Spinal cord (tissue), 10 donors: ENCODE results near the gene ANKRD22. TPM values are rescaled to one million over a fixed set of nuclear protein-coding genes. Genes with fewer than 3 reads are reported as not detected.
"Not testable (repeated sequence)": the region's sequence is repeated elsewhere in the genome, so short reads cannot be mapped to it uniquely, and the experiment has no call there.

Experiments
- DNase-seq, 6 donors: peaks; one replicate each; pipeline versions ENCODE4 v3.0.0 to v3.0.0-alpha.2; 2013 to 2015; ENCODE audit warnings: low spot score in 6 of 6, low read depth in 4 of 6
- H3K27ac ChIP-seq: one replicate; pipeline ENCODE4 v1.5.1; 2013; ENCODE audit warnings: low read depth, low read length, control low read depth
- H3K27me3 ChIP-seq: one replicate; pipeline ENCODE4 v1.6.1; 2013; ENCODE audit warnings: low read length; ENCODE audit not compliant: control insufficient read depth, insufficient read depth
- H3K36me3 ChIP-seq: one replicate; pipeline ENCODE4 v1.6.1; 2013; ENCODE audit warnings: low read length; ENCODE audit not compliant: control insufficient read depth, insufficient read depth
- H3K4me1 ChIP-seq: one replicate; pipeline ENCODE4 v1.6.1; 2013; ENCODE audit warnings: low read length; ENCODE audit not compliant: control insufficient read depth, insufficient read depth
- H3K4me3 ChIP-seq: one replicate; pipeline ENCODE4 v1.5.1; 2013; ENCODE audit warnings: low read depth, low read length, control low read depth
- H3K9me3 ChIP-seq: one replicate; pipeline ENCODE4 v1.6.1; 2013; ENCODE audit warnings: low read length; ENCODE audit not compliant: control insufficient read depth, insufficient read depth
- WGBS: methylation state at CpG from one replicate; pipeline ENCODE4 v1.1.5; 2013; ENCODE audit warnings: missing lambda C conversion rate; ENCODE audit not compliant: insufficient coverage; 5-methylcytosine and 5-hydroxymethylcytosine counted together
- polyA plus RNA-seq, 2 donors: library from polyadenylated mRNA; unstranded; fragments of 120-200 nt; gene quantifications; one replicate each; pipeline ENCODE4 v1.2.1, GENCODE V29; 2013; ENCODE audit not compliant: insufficient read length in 2 of 2
- total RNA-seq, 2 donors: library from RNA; depleted of rRNA in 1 of 2; stranded (reverse); fragments of 120-200 nt in 1 of 2; fragments of >200 nt in 1 of 2; gene quantifications; one replicate each; pipeline versions ENCODE4 v1.2.3 to v1.2.4, GENCODE V29; 2013 to 2014
- donor health status: healthy.

Gene ANKRD22
- total and polyA plus RNA-seq, 4 donors = 0.17 to 0.70 (median 0.59) TPM; not detected in 1

- H3K27ac ChIP-seq = no peak overlapping the region
- H3K4me1 ChIP-seq = no peaks in the 10 kb centered on the region
- no peaks in the 10 kb centered on the region for H3K27me3 ChIP-seq
- H3K4me3 ChIP-seq = no peak overlapping the region
- no peaks in the 10 kb centered on the region for H3K36me3 ChIP-seq
- DNase-seq = no peak
- no CpG with 5 or more reads among the region's 1 CpG for WGBS
- no peaks in the 10 kb centered on the region for H3K9me3 ChIP-seq
These were observed 38.1 kb upstream of the ANKRD22 start for GRCh38 chr10:88889559-88890337.

DNA sequence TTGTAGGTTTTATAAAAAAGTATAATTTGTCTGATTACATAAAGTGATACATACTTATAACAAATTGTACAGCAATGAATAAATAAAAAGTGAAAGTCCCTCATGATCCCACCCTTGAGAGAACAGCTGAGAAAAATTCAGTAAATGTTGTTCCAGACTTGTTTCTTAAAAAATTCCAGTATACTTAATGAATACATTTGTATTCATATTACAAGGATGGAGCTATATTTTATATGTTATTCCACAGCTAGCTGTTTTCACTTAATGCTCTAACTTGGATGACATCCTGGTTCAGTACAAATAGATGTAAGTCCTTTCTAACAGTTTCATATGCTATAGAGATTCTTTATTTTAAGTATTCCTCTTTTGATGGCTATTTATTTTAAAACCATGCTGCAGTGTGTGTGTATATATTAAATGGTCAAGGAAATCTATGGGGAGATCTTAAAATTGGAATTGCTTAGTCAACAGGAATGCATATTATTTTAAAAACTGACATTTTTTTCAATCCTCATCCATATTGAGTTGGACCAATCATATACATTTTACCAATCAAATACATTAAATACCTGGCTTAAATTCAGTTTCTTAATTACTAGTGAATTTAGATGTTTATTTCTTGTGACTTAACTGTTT lies 37.3 kb upstream of the ANKRD22 start:
- no peaks in the 10 kb centered on the region for H3K27me3 ChIP-seq
- H3K4me1 ChIP-seq = no peaks in the 10 kb centered on the region
- DNase-seq = no peak
- no peak overlapping the region for H3K4me3 ChIP-seq
- H3K36me3 ChIP-seq = no peaks in the 10 kb centered on the region
- H3K9me3 ChIP-seq = no peaks in the 10 kb centered on the region
- no peak overlapping the region for H3K27ac ChIP-seq

DNA sequence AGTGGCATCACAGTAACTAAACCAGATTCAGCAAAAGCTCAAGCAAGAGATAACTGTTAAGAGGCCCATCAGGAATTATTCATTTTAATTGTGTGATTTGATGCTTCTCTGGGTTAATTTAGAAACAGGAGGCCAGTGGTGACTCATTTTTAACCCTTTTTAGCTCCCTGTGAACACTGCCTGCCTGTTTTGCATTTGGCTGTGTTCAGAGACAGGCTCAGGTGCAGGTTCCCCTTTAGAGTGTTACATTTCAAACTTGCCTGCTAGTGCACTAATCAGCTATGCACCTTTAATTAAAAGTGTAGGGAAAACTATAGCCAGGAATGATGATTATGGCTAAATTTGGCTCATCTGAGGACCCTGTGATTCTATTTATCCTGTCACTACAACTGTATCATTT lies 34.9 kb upstream of the ANKRD22 start:
- no peak overlapping the region for H3K4me3 ChIP-seq
- no peaks in the 10 kb centered on the region for H3K36me3 ChIP-seq
- H3K27me3 ChIP-seq = no peaks in the 10 kb centered on the region
- no peaks in the 10 kb centered on the region for H3K4me1 ChIP-seq
- peak in 1 of 6 donors; percentile 31 for DNase-seq
- H3K9me3 ChIP-seq = no peaks in the 10 kb centered on the region
- no peak overlapping the region for H3K27ac ChIP-seq

- no peaks in the 10 kb centered on the region for H3K36me3 ChIP-seq
- H3K4me3 ChIP-seq = no peak overlapping the region
- peaks cover 3% of the 10 kb centered on the region for H3K27me3 ChIP-seq
- no peak overlapping the region for H3K27ac ChIP-seq
- H3K9me3 ChIP-seq = no peaks in the 10 kb centered on the region
- no peaks in the 10 kb centered on the region for H3K4me1 ChIP-seq
- no CpG with 5 or more reads among the region's 2 CpGs for WGBS
- DNase-seq = no peak
These were observed 31.8 kb upstream of the ANKRD22 start for GRCh38 chr10:88883448-88883809.

DNA sequence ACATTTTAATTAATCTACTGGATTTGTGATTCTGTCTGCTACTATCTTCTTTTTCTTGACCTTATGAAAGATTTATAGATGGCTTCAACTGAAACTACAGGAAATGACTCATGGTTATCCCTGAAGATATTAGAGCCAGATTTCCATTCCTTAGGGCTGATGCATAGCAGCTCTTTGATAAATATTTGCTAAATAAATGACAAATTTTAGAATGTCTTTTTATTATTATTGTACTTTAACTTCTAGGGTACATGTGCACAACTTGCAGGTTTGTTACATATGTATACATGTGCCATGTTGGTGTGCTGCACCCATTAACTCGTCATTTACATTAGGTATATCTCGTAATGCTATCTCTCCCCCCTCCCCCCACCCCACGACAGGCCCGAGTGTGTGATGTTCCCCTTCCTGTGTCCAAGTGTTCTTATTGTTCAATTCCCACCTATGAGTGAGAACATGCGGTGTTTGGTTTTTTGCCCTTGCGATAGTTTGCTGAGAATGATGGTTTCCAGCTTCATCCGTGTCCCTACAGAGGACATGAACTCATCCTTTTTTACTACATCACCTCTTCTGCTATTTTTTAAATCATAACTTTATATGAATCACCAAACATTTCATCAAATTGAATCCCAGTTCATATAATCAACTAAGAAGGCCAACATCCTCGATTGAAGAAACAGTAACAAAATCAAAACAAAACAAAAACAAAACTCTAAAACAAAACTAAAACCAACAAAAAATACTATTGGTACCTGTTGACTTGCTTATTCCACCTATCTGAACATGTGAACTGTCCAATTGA lies 31.2 kb upstream of the ANKRD22 start:
- H3K27me3 ChIP-seq, H3K36me3 ChIP-seq, DNase-seq, H3K4me3 ChIP-seq, H3K27ac ChIP-seq, H3K9me3 ChIP-seq, H3K4me1 ChIP-seq: not testable (repeated sequence)
- WGBS = 91% methylated on average over 1 of the region's 8 CpGs

- H3K27ac ChIP-seq = no peak overlapping the region
- H3K36me3 ChIP-seq = no peaks in the 10 kb centered on the region
- no peaks in the 10 kb centered on the region for H3K4me1 ChIP-seq
- H3K4me3 ChIP-seq = peak overlapping the region; percentile 3
- no peaks in the 10 kb centered on the region for H3K9me3 ChIP-seq
- peak in 1 of 6 donors; percentile 22 for DNase-seq
- no CpG with 5 or more reads among the region's 5 CpGs for WGBS
- peaks cover 3% of the 10 kb centered on the region for H3K27me3 ChIP-seq
These were observed 30.4 kb upstream of the ANKRD22 start for GRCh38 chr10:88881922-88882645.

GRCh38 chr10:88881320-88881719 lies 29.7 kb upstream of the ANKRD22 start:
- Histone ChIP-seq H3K36me3 (no peaks in the 10 kb centered on the region), H3K27ac (peak overlapping the region; percentile 91), H3K27me3 (peaks cover 3% of the 10 kb centered on the region), H3K9me3 (no peaks in the 10 kb centered on the region), H3K4me1 (no peaks in the 10 kb centered on the region), H3K4me3 (peak overlapping the region; percentile 87)
- no peak for DNase-seq
- WGBS = no CpG with 5 or more reads among the region's 6 CpGs

DNA sequence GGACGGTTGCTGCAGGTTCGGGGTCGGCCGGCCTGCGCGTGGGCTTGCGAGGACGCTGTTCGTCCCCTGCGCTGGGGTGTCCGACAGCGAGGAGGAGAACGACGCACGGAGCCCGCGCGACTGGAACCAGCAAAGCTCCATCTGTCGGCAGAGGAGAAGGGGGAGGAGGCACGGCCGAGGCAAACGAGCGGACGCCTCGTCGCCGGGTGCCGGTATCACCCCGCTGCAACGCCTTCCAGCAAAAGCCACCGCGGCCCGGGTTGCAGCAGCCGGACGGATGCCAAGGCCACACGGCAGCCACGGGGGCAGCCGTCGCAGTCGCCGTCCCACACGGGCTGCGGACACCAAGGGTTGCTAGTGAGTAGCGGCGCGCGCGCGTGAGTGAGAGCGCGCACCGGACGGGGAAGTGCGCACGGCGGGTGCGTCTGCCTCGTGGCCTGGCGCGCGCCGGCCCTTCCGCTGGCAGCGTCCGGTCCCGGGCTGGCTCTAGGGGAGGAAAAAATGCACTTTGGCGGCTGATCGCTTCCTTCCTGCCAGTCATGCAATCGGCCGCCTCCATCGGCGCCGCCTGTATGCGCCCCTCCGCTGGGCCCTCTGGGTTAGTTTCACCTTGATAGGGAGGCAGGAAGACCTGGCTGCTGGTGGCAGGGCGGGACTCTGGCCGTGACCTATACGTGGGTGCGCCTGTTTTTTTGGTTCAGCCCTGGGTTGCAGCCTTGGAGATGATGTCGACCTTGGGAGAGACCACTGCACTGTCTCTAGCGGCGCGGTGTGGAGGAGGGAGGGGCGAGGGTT lies 28.8 kb upstream of the ANKRD22 start:
- no peaks in the 10 kb centered on the region for H3K36me3 ChIP-seq
- DNase-seq = peak; percentile 64 to 93 (median 72)
- H3K4me3 ChIP-seq = peak overlapping the region; percentile 87
- WGBS = under 1% methylated on average over 83 of the region's 84 CpGs
- H3K4me1 ChIP-seq = no peaks in the 10 kb centered on the region
- peak overlapping the region; percentile 91 for H3K27ac ChIP-seq
- H3K27me3 ChIP-seq = peaks cover 3% of the 10 kb centered on the region
- H3K9me3 ChIP-seq = no peaks in the 10 kb centered on the region
